Spleen (tissue), 7 donors: Measurements from ENCODE around the gene SERAC1.

Experiments
- CTCF ChIP-seq, 11 experiments: fragments of 200-600 bp in 7 of 11; fragments of 450-650 bp in 4 of 11; sonication (generic) in 4 of 11; IDR thresholded peaks in 8 of 11; conservative IDR thresholded peaks in 3 of 11; 1 replicate in 7 of 11; 2 replicates in 4 of 11; pipeline versions ENCODE4 v1.4.0 to v1.8.0; 2016 to 2021; ENCODE audit warnings: antibody characterized with exemption in 11 of 11, inconsistent platforms in 4 of 11, mild to moderate bottlenecking in 1 of 11
- POLR2A ChIP-seq, 3 donors: fragments of 450-650 bp; IDR thresholded peaks; one replicate each; pipeline ENCODE4 v1.5.1; 2017; ENCODE audit warnings: antibody characterized with exemption in 3 of 3, mild to moderate bottlenecking in 1 of 3
- POLR2AphosphoS5 ChIP-seq, 3 donors: sonication (generic); formaldehyde crosslinking; IDR thresholded peaks; one replicate each; pipeline ENCODE4 v1.5.1; 2017; ENCODE audit warnings: antibody characterized with exemption in 3 of 3
- donor health status: DM: no; HTN: no; CAD: no; lungs with moderate emphysema.
- donor health status: DM: no; HTN: no; CAD: no.
- donor health status: DM: no; HTN: no; CAD: no.

GRCh38 chr6:158152659-158153058 is 15.4 kb downstream of the SERAC1 start:
- TF ChIP-seq POLR2A (IDR thresholded peaks at IDR 0.05): no peak
- no peak for TF ChIP-seq POLR2AphosphoS5 (IDR thresholded peaks at IDR 0.05)
- no peak for TF ChIP-seq CTCF (IDR thresholded peaks at IDR 0.05 in 8 of 11, conservative IDR thresholded peaks at IDR 0.05 in 3 of 11)
